ENCODE measurements around the gene GTPBP6.
"Not testable (repeated sequence)": the region's sequence is repeated elsewhere in the genome, so short reads cannot be mapped to it uniquely, and the experiment has no call there.

GTPBP6 gene

GRCh38 chrX:334331-334891, 15.8 kb upstream of the GTPBP6 start:
- no peak for DNase-seq

- DNase-seq: no peak
Measured at GRCh38 chrX:333611-334311, 15.2 kb upstream of the GTPBP6 start.

- DNase-seq: no peak
Measured at GRCh38 chrX:332916-333610, 14.5 kb upstream of the GTPBP6 start.

GRCh38 chrX:332496-332860, 13.9 kb upstream of the GTPBP6 start:
- DNase-seq: no peak

- DNase-seq: no peak
Measured at GRCh38 chrX:331825-332495, 13.4 kb upstream of the GTPBP6 start.

- no peak for DNase-seq
Measured at GRCh38 chrX:331151-331824, 12.7 kb upstream of the GTPBP6 start.

- no peak for DNase-seq
Measured at GRCh38 chrX:330726-331150, 12.1 kb upstream of the GTPBP6 start.

GRCh38 chrX:330141-330725, 11.6 kb upstream of the GTPBP6 start:
- not testable (repeated sequence) for DNase-seq

GRCh38 chrX:329291-329910, 10.8 kb upstream of the GTPBP6 start:
- DNase-seq: no peak

GRCh38 chrX:327660-328126, 9.1 kb upstream of the GTPBP6 start:
- DNase-seq: no peak

- DNase-seq: not testable (repeated sequence)
Measured at GRCh38 chrX:324664-325063, 6.1 kb upstream of the GTPBP6 start.

GRCh38 chrX:323721-324628, 5.4 kb upstream of the GTPBP6 start:
- peak; percentile 55 for DNase-seq

GRCh38 chrX:320126-320783, 1.7 kb upstream of the GTPBP6 start:
- no peak for DNase-seq

- no peak for DNase-seq
Measured at GRCh38 chrX:319579-320125, 1.1 kb upstream of the GTPBP6 start.

- DNase-seq: peak; percentile 99
Measured at GRCh38 chrX:318068-318738, 393 bp downstream of the GTPBP6 start.

GRCh38 chrX:317424-318067, 1.1 kb downstream of the GTPBP6 start:
- DNase-seq: no peak

- DNase-seq: no peak
Measured at GRCh38 chrX:316351-317325, 2.0 kb downstream of the GTPBP6 start.
